ENCODE results near the gene SRL. TPM values are rescaled to one million over a fixed set of nuclear protein-coding genes. Genes with fewer than 3 reads are reported as not detected.

The SRL gene
- total and polyA plus RNA-seq, 2 experiments from 2014 or later = not detected

- Mint-ChIP-seq H3K27me3 (ENCODE audit: insufficient read depth, low read depth, poor library complexity) (peaks cover 8% of the 10 kb centered on the region), H3K4me1 (peaks cover 18% of the 10 kb centered on the region), H3K4me3 (no peak overlapping the region), H3K27ac (no peak overlapping the region), H3K9me3 (no peaks in the 10 kb centered on the region), H3K36me3 (ENCODE audit: low read depth) (no peaks in the 10 kb centered on the region)
- no peaks in the 10 kb centered on the region for H4K20me1 ChIP-seq (replicated peaks; ENCODE audit: insufficient read depth)
- no peak overlapping the region for H3K27ac ChIP-seq (ENCODE audit: low read depth)
- H3F3A ChIP-seq (replicated peaks; ENCODE audit: low read depth) = no peaks in the 10 kb centered on the region
- no peak for TF ChIP-seq ZNF462 (CRISPR knock-in tag; IDR thresholded peaks at IDR 0.05)
- TF ChIP-seq CTCF (conservative IDR thresholded peaks at IDR 0.05; ENCODE audit: low read depth in 2 of 2) = no peak
- TF ChIP-seq CREB1 (CRISPR knock-in tag; IDR thresholded peaks at IDR 0.05; ENCODE audit: low read depth) = no peak
- TF ChIP-seq POLR2AphosphoS5 (IDR thresholded peaks at IDR 0.05; ENCODE audit: low read depth) = no peak
- TF ChIP-seq EZH2phosphoT487 (IDR thresholded peaks at IDR 0.05; ENCODE audit: unreplicated experiment) = no peak
- no peak for TF ChIP-seq ZNF114 (CRISPR knock-in tag; IDR thresholded peaks at IDR 0.05)
- TF ChIP-seq ZNF331 (CRISPR knock-in tag; IDR thresholded peaks at IDR 0.05; ENCODE audit: low read depth) = no peak
- no peaks in the 10 kb centered on the region for H3K9me2 ChIP-seq (ENCODE audit: insufficient read depth)
- H3K4me2 ChIP-seq = no peak overlapping the region
- ATAC-seq (no peak), DNase-seq (ENCODE audit: low spot score) (no peak)
- peaks cover 5% of the 10 kb centered on the region for H3K4me1 ChIP-seq (ENCODE audit: insufficient read depth)
- no peak overlapping the region for H3K4me3 ChIP-seq
- no peak overlapping the region for H2AFZ ChIP-seq
- no peaks in the 10 kb centered on the region for H3K27me3 ChIP-seq (ENCODE audit: insufficient read depth)
- no peaks in the 10 kb centered on the region for H3K36me3 ChIP-seq (ENCODE audit: insufficient read depth)
- H3K79me2 ChIP-seq (replicated peaks; ENCODE audit: insufficient read depth) = no peaks in the 10 kb centered on the region
These were observed 21.5 kb downstream of the SRL start for GRCh38 chr16:4220358-4220757.

All from GM23338 (cell line).